IMR-90 (cell line): ENCODE data around the gene TRAPPC5. TPM values are rescaled to one million over a fixed set of nuclear protein-coding genes. Genes with fewer than 3 reads are reported as not detected.

ENCODE experiments used
- ATAC-seq: fragments of 200-7000 bp; cut with Tn5 transposase; 2 replicates; pipeline ENCODE4 v1.9.1; 2020; ENCODE audit warnings: low read depth, mild to moderate bottlenecking, moderate library complexity
- BruUV-seq: library from RNA; stranded (reverse); fragments of 400-500 nt; replicated peaks from 2 replicates; lab custom pipeline; 2021; lab: Mats Ljungman, UMichigan
- CTCF ChIA-PET: fragments of 300-600 bp; formaldehyde crosslinking; extraction: SDS; loops from one replicate; lab custom pipeline; 2021; ENCODE audit warnings: antibody characterized with exemption; lab: Yijun Ruan, JAX
- POLR2A ChIA-PET: fragments of 300-600 bp; sonication (Branson Sonifier 250); formaldehyde crosslinking; loops from one replicate; lab custom pipeline; 2022; ENCODE audit warnings: antibody characterized with exemption; ENCODE audit not compliant: unreplicated experiment; lab: Charles Lee
- DNase-seq: peaks from one replicate; pipeline ENCODE4 v3.0.0; 2013
- H2AFZ ChIP-seq: replicated peaks from 2 replicates; pipeline ENCODE3; 2013; ENCODE audit warnings: low read length, mild to moderate bottlenecking; ENCODE audit not compliant: poor library complexity
- H2AK5ac ChIP-seq: 2 replicates; pipeline ENCODE4 v1.6.1; 2013; ENCODE audit warnings: low read depth, low read length, inconsistent platforms
- H2AK9ac ChIP-seq: replicated peaks from 2 replicates; pipeline ENCODE3; 2013; ENCODE audit warnings: mild to moderate bottlenecking, low read depth, low read length, moderate library complexity; ENCODE audit not compliant: poor library complexity
- H2BK120ac ChIP-seq: 2 replicates; pipeline ENCODE4 v1.6.1; 2013; ENCODE audit warnings: low read depth, low read length, inconsistent platforms
- H2BK15ac ChIP-seq: 3 replicates; pipeline ENCODE4 v1.6.1; 2013; ENCODE audit warnings: low read depth, low read length, inconsistent platforms
- H2BK20ac ChIP-seq: 2 replicates; pipeline ENCODE4 v1.6.1; 2013; ENCODE audit warnings: low read depth, mild to moderate bottlenecking, inconsistent platforms, low read length, moderate library complexity
- H2BK5ac ChIP-seq: 2 replicates; pipeline ENCODE4 v1.6.1; 2013; ENCODE audit warnings: mild to moderate bottlenecking, low read depth, low read length, inconsistent platforms; ENCODE audit not compliant: poor library complexity, severe bottlenecking
- H3K14ac ChIP-seq: replicated peaks from 2 replicates; pipeline ENCODE4 v1.6.1; 2013; ENCODE audit warnings: low read depth, low read length, inconsistent platforms
- H3K18ac ChIP-seq: 2 replicates; pipeline ENCODE4 v1.6.1; 2013; ENCODE audit warnings: low read depth, low read length, control low read depth
- H3K23ac ChIP-seq: 2 replicates; pipeline ENCODE4 v1.6.1; 2013; ENCODE audit warnings: low read depth, low read length, inconsistent platforms
- H3K27ac ChIP-seq: 2 replicates; pipeline ENCODE4 v1.5.1; 2013; ENCODE audit warnings: mild to moderate bottlenecking, control low read depth, low read length; ENCODE audit not compliant: insufficient read depth
- H3K27me3 ChIP-seq: 2 replicates; pipeline ENCODE4 v1.6.1; 2013; ENCODE audit warnings: low read length; ENCODE audit not compliant: control insufficient read depth, insufficient read depth
- H3K36me3 ChIP-seq: 2 replicates; pipeline ENCODE4 v1.6.1; 2013; ENCODE audit warnings: low read length, mixed read lengths; ENCODE audit not compliant: control insufficient read depth, insufficient read depth
- H3K4ac ChIP-seq: 2 replicates; pipeline ENCODE4 v1.6.1; 2013; ENCODE audit warnings: low read depth, low read length, inconsistent platforms
- H3K4me1 ChIP-seq: 2 replicates; pipeline ENCODE4 v1.6.1; 2013; ENCODE audit warnings: low read length, mixed read lengths; ENCODE audit not compliant: control insufficient read depth, insufficient read depth
- H3K4me2 ChIP-seq: 2 replicates; pipeline ENCODE4 v1.6.1; 2013; ENCODE audit warnings: low read depth, mild to moderate bottlenecking, control low read depth, low read length, moderate library complexity
- H3K4me3 ChIP-seq: 2 replicates; pipeline ENCODE4 v1.5.1; 2013; ENCODE audit warnings: low read depth, mild to moderate bottlenecking, control low read depth, low read length, moderate library complexity; ENCODE audit not compliant: insufficient read depth
- H3K56ac ChIP-seq: 2 replicates; pipeline ENCODE4 v1.6.1; 2013; ENCODE audit warnings: low read length, inconsistent platforms; ENCODE audit not compliant: insufficient read depth; ENCODE audit errors: extremely low read depth
- H3K79me1 ChIP-seq, 2 experiments: 2 replicates each; pipeline ENCODE4 v1.6.1; 2013; ENCODE audit warnings: low read length in 2 of 2, inconsistent platforms in 1 of 2, low read depth in 1 of 2
- H3K9ac ChIP-seq: 2 replicates; pipeline ENCODE4 v1.6.1; 2013; ENCODE audit warnings: low read depth, low read length, control low read depth
- H3K9me1 ChIP-seq: 2 replicates; pipeline ENCODE4 v1.6.1; 2013; ENCODE audit warnings: low read length, inconsistent platforms; ENCODE audit not compliant: insufficient read depth
- H3K9me3 ChIP-seq: 2 replicates; pipeline ENCODE4 v1.6.1; 2013; ENCODE audit warnings: low read length; ENCODE audit not compliant: control insufficient read depth, insufficient read depth
- H4K20me1 ChIP-seq: 2 replicates; pipeline ENCODE4 v1.6.1; 2013; ENCODE audit warnings: low read length, inconsistent platforms; ENCODE audit not compliant: insufficient read depth
- H4K5ac ChIP-seq: 2 replicates; pipeline ENCODE4 v1.6.1; 2013; ENCODE audit warnings: mild to moderate bottlenecking, low read depth, low read length, control low read depth
- H4K8ac ChIP-seq, 2 experiments: 2 replicates each; pipeline ENCODE4 v1.6.1; 2013; ENCODE audit warnings: low read depth in 2 of 2, low read length in 2 of 2, control low read depth in 1 of 2, inconsistent platforms in 1 of 2
- H4K91ac ChIP-seq: 2 replicates; pipeline ENCODE4 v1.6.1; 2013; ENCODE audit warnings: low read depth, low read length, inconsistent platforms; ENCODE audit not compliant: insufficient read depth
- CEBPB ChIP-seq: IDR thresholded peaks from 2 replicates; pipeline ENCODE4 v1.6.1; 2012; ENCODE audit warnings: low read depth, low read length, improper control_type of control experiment
- CHD1 ChIP-seq: IDR thresholded peaks from 2 replicates; pipeline ENCODE4 v1.6.1; 2012; ENCODE audit warnings: low read depth, low read length, improper control_type of control experiment
- CTCF ChIP-seq: conservative IDR thresholded peaks from 2 replicates; pipeline ENCODE4 v1.5.1; 2012; ENCODE audit warnings: mild to moderate bottlenecking, low read depth, low read length, improper control_type of control experiment
- FOS ChIP-seq: fragments of 150-350 bp; IDR thresholded peaks from 2 replicates; pipeline ENCODE4 v1.6.1; 2016; ENCODE audit warnings: low read depth, low read length
- MXI1 ChIP-seq: IDR thresholded peaks from 2 replicates; pipeline ENCODE4 v1.6.1; 2012; ENCODE audit warnings: low read depth, mild to moderate bottlenecking, low read length, moderate library complexity, borderline replicate concordance
- NFE2L2 ChIP-seq: fragments of 150-350 bp; IDR thresholded peaks from 2 replicates; pipeline ENCODE4 v1.6.1; 2016; ENCODE audit warnings: low read depth, mild to moderate bottlenecking, low read length
- POLR2A ChIP-seq: IDR thresholded peaks from 2 replicates; pipeline ENCODE4 v1.6.1; 2012; ENCODE audit warnings: mild to moderate bottlenecking, low read depth, low read length
- RAD21 ChIP-seq: IDR thresholded peaks from 2 replicates; pipeline ENCODE4 v1.6.1; 2012; ENCODE audit warnings: low read length, improper control_type of control experiment
- RCOR1 ChIP-seq: IDR thresholded peaks from 2 replicates; pipeline ENCODE4 v1.6.1; 2012; ENCODE audit warnings: mild to moderate bottlenecking, low read length, improper control_type of control experiment; ENCODE audit not compliant: insufficient replicate concordance
- RFX5 ChIP-seq: IDR thresholded peaks from 2 replicates; pipeline ENCODE4 v1.8.0; 2012; ENCODE audit warnings: low read depth, mild to moderate bottlenecking, low read length, moderate library complexity
- SMC3 ChIP-seq: fragments of 150-350 bp; IDR thresholded peaks from 2 replicates; pipeline ENCODE4 v1.6.1; 2016; ENCODE audit warnings: low read depth, mild to moderate bottlenecking, antibody characterized with exemption, low read length, moderate library complexity
- WGBS, 2 experiments: methylation state at CpG; one replicate each; pipeline versions ENCODE4 v1.1.5 to v1.1.7; 2013; ENCODE audit warnings: missing lambda C conversion rate in 2 of 2; ENCODE audit not compliant: insufficient read length in 1 of 2; ENCODE audit errors: extremely low coverage in 2 of 2; 5-methylcytosine and 5-hydroxymethylcytosine counted together
- dilution Hi-C: fragments of 300-500 bp; cut with HindIII; formaldehyde crosslinking; loops from one replicate; pipeline ENCODE4 v1.14.3; 2018; ENCODE audit warnings: low sequenced_read_pairs; ENCODE audit not compliant: unreplicated experiment
- in situ Hi-C: fragments of 300-500 bp; cut with MboI; formaldehyde crosslinking; loops from 3 replicates; pipeline ENCODE4 v1.14.3; 2019; ENCODE audit warnings: low sequenced_read_pairs, inconsistent platforms, mixed read lengths
- intact Hi-C: fragments of 100-400 bp; cut with micrococcal nuclease; formaldehyde crosslinking; loops from 2 replicates; pipeline ENCODE4 v1.10.0; 2022
- polyA plus RNA-seq, 3 experiments: library from polyadenylated mRNA; depleted of rRNA; stranded (reverse); fragments of >200 nt; gene quantifications; 2 replicates each; pipeline ENCODE4 v1.2.3, GENCODE V29; 2012; ENCODE audit warnings: low replicate concordance in 1 of 3
- total RNA-seq: library from RNA; depleted of rRNA; stranded (reverse); fragments of >200 nt; gene quantifications from 2 replicates; pipeline ENCODE4 v1.2.3, GENCODE V29; 2012
- TF ChIP-seq, protein P1 (sequence below): fragments of 150-350 bp; IDR thresholded peaks from 2 replicates; pipeline ENCODE4 v1.6.1; 2016; ENCODE audit warnings: low read depth, mild to moderate bottlenecking, low read length, moderate library complexity, borderline replicate concordance

The TRAPPC5 gene
- total and polyA plus RNA-seq, 2 of the 4 experiments (the other 2 are of a cell fraction): 54.7 to 109 TPM

DNA sequence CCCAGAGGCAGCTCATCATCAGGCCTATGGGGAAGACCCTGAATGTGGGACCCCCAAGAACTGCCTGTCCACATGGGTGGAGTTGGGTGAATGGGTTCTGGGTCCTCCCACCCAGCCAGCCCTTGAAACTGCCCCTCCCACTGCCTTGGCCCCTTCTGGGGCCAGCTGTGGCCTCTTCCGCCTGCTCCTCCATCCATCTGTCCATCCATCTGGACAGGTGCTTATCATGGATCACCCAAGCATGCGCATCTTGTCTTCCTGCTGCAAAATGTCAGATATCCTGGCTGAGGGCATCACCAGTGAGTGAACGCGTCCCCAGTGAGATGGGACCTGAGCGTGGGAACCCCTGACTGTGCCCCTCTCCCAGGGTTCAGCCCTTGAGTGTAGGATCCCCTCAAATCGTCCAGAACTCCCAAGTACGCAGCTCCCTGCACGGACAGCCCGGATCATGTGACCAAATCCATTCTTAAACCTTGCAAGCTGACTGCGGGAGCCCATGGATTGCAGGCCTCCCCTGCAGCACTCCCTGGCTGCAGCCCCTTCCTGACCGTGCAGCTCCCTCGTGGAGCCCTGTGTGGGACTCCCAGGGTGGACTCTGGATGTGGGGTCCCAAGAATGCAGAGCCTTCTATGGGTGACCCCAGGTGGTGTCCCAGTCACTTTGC, 41.7 kb upstream of the TRAPPC5 start:
- 71% methylated on average over 7 of the region's 12 CpGs; no CpG with 5 or more reads in 1 of the 2 experiments for WGBS, 2 experiments
- no peak overlapping the region for H2BK15ac ChIP-seq
- H2AK9ac ChIP-seq: peak overlapping the region; percentile 28
- no peak overlapping the region for H2AK5ac ChIP-seq
- H3K56ac ChIP-seq: no peak overlapping the region
- no peak for ATAC-seq
- CTCF ChIA-PET: interaction anchor here (1.2 kb wide), 1 partner anchor 14 kb away, joined by 3 read pairs; no protein-coding TSS in a partner anchor
- POLR2A ChIA-PET: no interaction called here
- H3K4me2 ChIP-seq: no peak overlapping the region
- no peak overlapping the region for H4K8ac ChIP-seq
- no peak overlapping the region for H3K18ac ChIP-seq
- H3K36me3 ChIP-seq: no peaks in the 10 kb centered on the region
- H3K27ac ChIP-seq: no peak overlapping the region
- peaks cover 14% of the 10 kb centered on the region; the same call in 1 of the 2 replicates for H3K27me3 ChIP-seq
- no peak for DNase-seq
- dilution Hi-C loops: no loop called here
- no peak overlapping the region for H2BK20ac ChIP-seq
- BruUV-seq: no TSS peak
- H3K79me1 ChIP-seq: no peaks in the 10 kb centered on the region
- H3K4me3 ChIP-seq: no peak overlapping the region
- H2BK120ac ChIP-seq: no peak overlapping the region
- no peak overlapping the region for H3K23ac ChIP-seq
- H3K9me1 ChIP-seq: peaks cover 12% of the 10 kb centered on the region
- no peak overlapping the region for H3K14ac ChIP-seq
- H2AFZ ChIP-seq: no peak overlapping the region
- TF ChIP-seq MXI1 (no peak), RCOR1 (no peak), CTCF (no peak), CHD1 (no peak), RAD21 (no peak), SMC3 (no peak), FOS (no peak), CEBPB (no peak), NFE2L2 (no peak), POLR2A (no peak), RFX5 (no peak)
- TF ChIP-seq, protein P1, sequence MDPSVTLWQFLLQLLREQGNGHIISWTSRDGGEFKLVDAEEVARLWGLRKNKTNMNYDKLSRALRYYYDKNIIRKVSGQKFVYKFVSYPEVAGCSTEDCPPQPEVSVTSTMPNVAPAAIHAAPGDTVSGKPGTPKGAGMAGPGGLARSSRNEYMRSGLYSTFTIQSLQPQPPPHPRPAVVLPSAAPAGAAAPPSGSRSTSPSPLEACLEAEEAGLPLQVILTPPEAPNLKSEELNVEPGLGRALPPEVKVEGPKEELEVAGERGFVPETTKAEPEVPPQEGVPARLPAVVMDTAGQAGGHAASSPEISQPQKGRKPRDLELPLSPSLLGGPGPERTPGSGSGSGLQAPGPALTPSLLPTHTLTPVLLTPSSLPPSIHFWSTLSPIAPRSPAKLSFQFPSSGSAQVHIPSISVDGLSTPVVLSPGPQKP: no peak
- no peaks in the 10 kb centered on the region for H3K9me3 ChIP-seq
- H3K4me1 ChIP-seq: no peaks in the 10 kb centered on the region
- H2BK5ac ChIP-seq: no peak overlapping the region
- no peak overlapping the region for H4K91ac ChIP-seq
- H3K4ac ChIP-seq: no peak overlapping the region
- H4K5ac ChIP-seq: no peak overlapping the region
- intact Hi-C loops: no loop called here
- in situ Hi-C loops: no loop called here
- H4K20me1 ChIP-seq: peaks cover 5% of the 10 kb centered on the region; the same call in 1 of the 2 replicates
- H3K9ac ChIP-seq: no peak overlapping the region
